Measurements from ENCODE around the gene LCN1. TPM values are rescaled to one million over a fixed set of nuclear protein-coding genes. Genes with fewer than 3 reads are reported as not detected.

Gene LCN1
- polyA plus RNA-seq, 1 donor from 2014 or later, result not detected

GRCh38 chr9:135561391-135562234, 40.4 kb downstream of the LCN1 start, which contains the start of gene PAEP:
Gene PAEP (plus strand): TSS chr9:135561756.
- Histone ChIP-seq H2AFZ (ENCODE audit: low read depth, low read length) (no peak within 1 kb of the TSS), H3K9me3 (ENCODE audit: low read length) (no peaks in the 10 kb centered on the region), H3K4me3 (ENCODE audit: low read length) (no peak within 1 kb of the TSS), H3K9ac (ENCODE audit: low read length) (no peak within 1 kb of the TSS), H3K27me3 (ENCODE audit: insufficient read depth, low read depth, low read length) (no peaks in the 10 kb centered on the region), H3F3A (ENCODE audit: insufficient read depth, low read length, poor library complexity, severe bottlenecking) (no peaks in the 10 kb centered on the region), H3K4me2 (ENCODE audit: low read length) (no peak within 1 kb of the TSS), H3K27ac (ENCODE audit: low read length) (no peak within 1 kb of the TSS), H3K36me3 (ENCODE audit: insufficient read depth, low read length) (no peaks in the 10 kb centered on the region), H3K79me2 (replicated peaks; ENCODE audit: insufficient read depth, low read length) (no peaks in the 10 kb centered on the region), H4K20me1 (ENCODE audit: insufficient read depth) (no peaks in the 10 kb centered on the region), H3K9me2 (ENCODE audit: insufficient read depth, low read length) (no peaks in the 10 kb centered on the region)
- TF ChIP-seq RAD21 (conservative IDR thresholded peaks at IDR 0.05) (no peak), MXI1 (conservative IDR thresholded peaks at IDR 0.05; ENCODE audit: poor library complexity, severe bottlenecking) (no peak), EZH2 (IDR thresholded peaks at IDR 0.05; ENCODE audit: borderline replicate concordance, insufficient read depth, low read length, poor library complexity, severe bottlenecking) (no peak), TAF1 (IDR thresholded peaks at IDR 0.05; ENCODE audit: low read depth) (no peak), POLR2AphosphoS5 (IDR thresholded peaks at IDR 0.05) (no peak), EP300 (conservative IDR thresholded peaks at IDR 0.05; ENCODE audit: poor library complexity, severe bottlenecking) (no peak), SMC3 (conservative IDR thresholded peaks at IDR 0.05; ENCODE audit: poor library complexity) (no peak)
- TF ChIP-seq, protein P1, sequence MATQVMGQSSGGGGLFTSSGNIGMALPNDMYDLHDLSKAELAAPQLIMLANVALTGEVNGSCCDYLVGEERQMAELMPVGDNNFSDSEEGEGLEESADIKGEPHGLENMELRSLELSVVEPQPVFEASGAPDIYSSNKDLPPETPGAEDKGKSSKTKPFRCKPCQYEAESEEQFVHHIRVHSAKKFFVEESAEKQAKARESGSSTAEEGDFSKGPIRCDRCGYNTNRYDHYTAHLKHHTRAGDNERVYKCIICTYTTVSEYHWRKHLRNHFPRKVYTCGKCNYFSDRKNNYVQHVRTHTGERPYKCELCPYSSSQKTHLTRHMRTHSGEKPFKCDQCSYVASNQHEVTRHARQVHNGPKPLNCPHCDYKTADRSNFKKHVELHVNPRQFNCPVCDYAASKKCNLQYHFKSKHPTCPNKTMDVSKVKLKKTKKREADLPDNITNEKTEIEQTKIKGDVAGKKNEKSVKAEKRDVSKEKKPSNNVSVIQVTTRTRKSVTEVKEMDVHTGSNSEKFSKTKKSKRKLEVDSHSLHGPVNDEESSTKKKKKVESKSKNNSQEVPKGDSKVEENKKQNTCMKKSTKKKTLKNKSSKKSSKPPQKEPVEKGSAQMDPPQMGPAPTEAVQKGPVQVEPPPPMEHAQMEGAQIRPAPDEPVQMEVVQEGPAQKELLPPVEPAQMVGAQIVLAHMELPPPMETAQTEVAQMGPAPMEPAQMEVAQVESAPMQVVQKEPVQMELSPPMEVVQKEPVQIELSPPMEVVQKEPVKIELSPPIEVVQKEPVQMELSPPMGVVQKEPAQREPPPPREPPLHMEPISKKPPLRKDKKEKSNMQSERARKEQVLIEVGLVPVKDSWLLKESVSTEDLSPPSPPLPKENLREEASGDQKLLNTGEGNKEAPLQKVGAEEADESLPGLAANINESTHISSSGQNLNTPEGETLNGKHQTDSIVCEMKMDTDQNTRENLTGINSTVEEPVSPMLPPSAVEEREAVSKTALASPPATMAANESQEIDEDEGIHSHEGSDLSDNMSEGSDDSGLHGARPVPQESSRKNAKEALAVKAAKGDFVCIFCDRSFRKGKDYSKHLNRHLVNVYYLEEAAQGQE (IDR thresholded peaks at IDR 0.05; ENCODE audit: borderline replicate concordance), result no peak
- TF ChIP-seq, protein P2, sequence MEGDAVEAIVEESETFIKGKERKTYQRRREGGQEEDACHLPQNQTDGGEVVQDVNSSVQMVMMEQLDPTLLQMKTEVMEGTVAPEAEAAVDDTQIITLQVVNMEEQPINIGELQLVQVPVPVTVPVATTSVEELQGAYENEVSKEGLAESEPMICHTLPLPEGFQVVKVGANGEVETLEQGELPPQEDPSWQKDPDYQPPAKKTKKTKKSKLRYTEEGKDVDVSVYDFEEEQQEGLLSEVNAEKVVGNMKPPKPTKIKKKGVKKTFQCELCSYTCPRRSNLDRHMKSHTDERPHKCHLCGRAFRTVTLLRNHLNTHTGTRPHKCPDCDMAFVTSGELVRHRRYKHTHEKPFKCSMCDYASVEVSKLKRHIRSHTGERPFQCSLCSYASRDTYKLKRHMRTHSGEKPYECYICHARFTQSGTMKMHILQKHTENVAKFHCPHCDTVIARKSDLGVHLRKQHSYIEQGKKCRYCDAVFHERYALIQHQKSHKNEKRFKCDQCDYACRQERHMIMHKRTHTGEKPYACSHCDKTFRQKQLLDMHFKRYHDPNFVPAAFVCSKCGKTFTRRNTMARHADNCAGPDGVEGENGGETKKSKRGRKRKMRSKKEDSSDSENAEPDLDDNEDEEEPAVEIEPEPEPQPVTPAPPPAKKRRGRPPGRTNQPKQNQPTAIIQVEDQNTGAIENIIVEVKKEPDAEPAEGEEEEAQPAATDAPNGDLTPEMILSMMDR (IDR thresholded peaks at IDR 0.05; ENCODE audit: poor library complexity, severe bottlenecking), result no peak

- H2AFZ ChIP-seq (ENCODE audit: low read depth, low read length), result no peak overlapping the region
- H4K20me1 ChIP-seq (ENCODE audit: insufficient read depth), result no peaks in the 10 kb centered on the region
- no peak overlapping the region for H3K9ac ChIP-seq (ENCODE audit: low read length)
- H3K9me3 ChIP-seq (ENCODE audit: low read length), result no peaks in the 10 kb centered on the region
- no peaks in the 10 kb centered on the region for H3K79me2 ChIP-seq (replicated peaks; ENCODE audit: insufficient read depth, low read length)
- no peaks in the 10 kb centered on the region for H3F3A ChIP-seq (ENCODE audit: insufficient read depth, low read length, poor library complexity, severe bottlenecking)
- no peaks in the 10 kb centered on the region for H3K36me3 ChIP-seq (ENCODE audit: insufficient read depth, low read length)
- H3K27ac ChIP-seq (ENCODE audit: low read length), result no peak overlapping the region
- no peak overlapping the region for H3K4me2 ChIP-seq (ENCODE audit: low read length)
- H3K9me2 ChIP-seq (ENCODE audit: insufficient read depth, low read length), result no peaks in the 10 kb centered on the region
- H3K27me3 ChIP-seq (ENCODE audit: insufficient read depth, low read depth, low read length), result no peaks in the 10 kb centered on the region
- TF ChIP-seq EP300 (conservative IDR thresholded peaks at IDR 0.05; ENCODE audit: poor library complexity, severe bottlenecking) (no peak), EZH2 (IDR thresholded peaks at IDR 0.05; ENCODE audit: borderline replicate concordance, insufficient read depth, low read length, poor library complexity, severe bottlenecking) (no peak), SMC3 (conservative IDR thresholded peaks at IDR 0.05; ENCODE audit: poor library complexity) (no peak), MXI1 (conservative IDR thresholded peaks at IDR 0.05; ENCODE audit: poor library complexity, severe bottlenecking) (no peak), POLR2AphosphoS5 (IDR thresholded peaks at IDR 0.05) (no peak), RAD21 (conservative IDR thresholded peaks at IDR 0.05) (no peak), TAF1 (IDR thresholded peaks at IDR 0.05; ENCODE audit: low read depth) (no peak)
- TF ChIP-seq, protein P2 (IDR thresholded peaks at IDR 0.05; ENCODE audit: poor library complexity, severe bottlenecking), result no peak
- TF ChIP-seq, protein P1 (IDR thresholded peaks at IDR 0.05; ENCODE audit: borderline replicate concordance), result no peak
- H3K4me3 ChIP-seq (ENCODE audit: low read length), result no peak overlapping the region
Measured at GRCh38 chr9:135562235-135562745, 41.0 kb downstream of the LCN1 start.

Data from neural cell (in vitro differentiated cells).